IMR-90 (cell line): ENCODE data around the gene TSPO. TPM values are rescaled to one million over a fixed set of nuclear protein-coding genes. Genes with fewer than 3 reads are reported as not detected.

Experiments used
- ATAC-seq: fragments of 200-7000 bp; cut with Tn5 transposase; 2 replicates; pipeline ENCODE4 v1.9.1; 2020; ENCODE audit warnings: low read depth, mild to moderate bottlenecking, moderate library complexity
- BruUV-seq: library from RNA; stranded (reverse); fragments of 400-500 nt; replicated peaks from 2 replicates; lab custom pipeline; 2021; lab: Mats Ljungman, UMichigan
- CTCF ChIA-PET: fragments of 300-600 bp; formaldehyde crosslinking; extraction: SDS; loops from one replicate; lab custom pipeline; 2021; ENCODE audit warnings: antibody characterized with exemption; lab: Yijun Ruan, JAX
- POLR2A ChIA-PET: fragments of 300-600 bp; sonication (Branson Sonifier 250); formaldehyde crosslinking; loops from one replicate; lab custom pipeline; 2022; ENCODE audit warnings: antibody characterized with exemption; ENCODE audit not compliant: unreplicated experiment; lab: Charles Lee
- DNase-seq: peaks from one replicate; pipeline ENCODE4 v3.0.0; 2013
- H2AFZ ChIP-seq: replicated peaks from 2 replicates; pipeline ENCODE3; 2013; ENCODE audit warnings: low read length, mild to moderate bottlenecking; ENCODE audit not compliant: poor library complexity
- H2AK5ac ChIP-seq: 2 replicates; pipeline ENCODE4 v1.6.1; 2013; ENCODE audit warnings: low read depth, low read length, inconsistent platforms
- H2AK9ac ChIP-seq: replicated peaks from 2 replicates; pipeline ENCODE3; 2013; ENCODE audit warnings: mild to moderate bottlenecking, low read depth, low read length, moderate library complexity; ENCODE audit not compliant: poor library complexity
- H2BK120ac ChIP-seq: 2 replicates; pipeline ENCODE4 v1.6.1; 2013; ENCODE audit warnings: low read depth, low read length, inconsistent platforms
- H2BK15ac ChIP-seq: 3 replicates; pipeline ENCODE4 v1.6.1; 2013; ENCODE audit warnings: low read depth, low read length, inconsistent platforms
- H2BK20ac ChIP-seq: 2 replicates; pipeline ENCODE4 v1.6.1; 2013; ENCODE audit warnings: low read depth, mild to moderate bottlenecking, inconsistent platforms, low read length, moderate library complexity
- H2BK5ac ChIP-seq: 2 replicates; pipeline ENCODE4 v1.6.1; 2013; ENCODE audit warnings: mild to moderate bottlenecking, low read depth, low read length, inconsistent platforms; ENCODE audit not compliant: poor library complexity, severe bottlenecking
- H3K14ac ChIP-seq: replicated peaks from 2 replicates; pipeline ENCODE4 v1.6.1; 2013; ENCODE audit warnings: low read depth, low read length, inconsistent platforms
- H3K18ac ChIP-seq: 2 replicates; pipeline ENCODE4 v1.6.1; 2013; ENCODE audit warnings: low read depth, low read length, control low read depth
- H3K23ac ChIP-seq: 2 replicates; pipeline ENCODE4 v1.6.1; 2013; ENCODE audit warnings: low read depth, low read length, inconsistent platforms
- H3K27ac ChIP-seq: 2 replicates; pipeline ENCODE4 v1.5.1; 2013; ENCODE audit warnings: mild to moderate bottlenecking, control low read depth, low read length; ENCODE audit not compliant: insufficient read depth
- H3K27me3 ChIP-seq: 2 replicates; pipeline ENCODE4 v1.6.1; 2013; ENCODE audit warnings: low read length; ENCODE audit not compliant: control insufficient read depth, insufficient read depth
- H3K36me3 ChIP-seq: 2 replicates; pipeline ENCODE4 v1.6.1; 2013; ENCODE audit warnings: low read length, mixed read lengths; ENCODE audit not compliant: control insufficient read depth, insufficient read depth
- H3K4ac ChIP-seq: 2 replicates; pipeline ENCODE4 v1.6.1; 2013; ENCODE audit warnings: low read depth, low read length, inconsistent platforms
- H3K4me1 ChIP-seq: 2 replicates; pipeline ENCODE4 v1.6.1; 2013; ENCODE audit warnings: low read length, mixed read lengths; ENCODE audit not compliant: control insufficient read depth, insufficient read depth
- H3K4me2 ChIP-seq: 2 replicates; pipeline ENCODE4 v1.6.1; 2013; ENCODE audit warnings: low read depth, mild to moderate bottlenecking, control low read depth, low read length, moderate library complexity
- H3K4me3 ChIP-seq: 2 replicates; pipeline ENCODE4 v1.5.1; 2013; ENCODE audit warnings: low read depth, mild to moderate bottlenecking, control low read depth, low read length, moderate library complexity; ENCODE audit not compliant: insufficient read depth
- H3K56ac ChIP-seq: 2 replicates; pipeline ENCODE4 v1.6.1; 2013; ENCODE audit warnings: low read length, inconsistent platforms; ENCODE audit not compliant: insufficient read depth; ENCODE audit errors: extremely low read depth
- H3K79me1 ChIP-seq, 2 experiments: 2 replicates each; pipeline ENCODE4 v1.6.1; 2013; ENCODE audit warnings: low read length in 2 of 2, inconsistent platforms in 1 of 2, low read depth in 1 of 2
- H3K9ac ChIP-seq: 2 replicates; pipeline ENCODE4 v1.6.1; 2013; ENCODE audit warnings: low read depth, low read length, control low read depth
- H3K9me1 ChIP-seq: 2 replicates; pipeline ENCODE4 v1.6.1; 2013; ENCODE audit warnings: low read length, inconsistent platforms; ENCODE audit not compliant: insufficient read depth
- H3K9me3 ChIP-seq: 2 replicates; pipeline ENCODE4 v1.6.1; 2013; ENCODE audit warnings: low read length; ENCODE audit not compliant: control insufficient read depth, insufficient read depth
- H4K20me1 ChIP-seq: 2 replicates; pipeline ENCODE4 v1.6.1; 2013; ENCODE audit warnings: low read length, inconsistent platforms; ENCODE audit not compliant: insufficient read depth
- H4K5ac ChIP-seq: 2 replicates; pipeline ENCODE4 v1.6.1; 2013; ENCODE audit warnings: mild to moderate bottlenecking, low read depth, low read length, control low read depth
- H4K8ac ChIP-seq, 2 experiments: 2 replicates each; pipeline ENCODE4 v1.6.1; 2013; ENCODE audit warnings: low read depth in 2 of 2, low read length in 2 of 2, control low read depth in 1 of 2, inconsistent platforms in 1 of 2
- H4K91ac ChIP-seq: 2 replicates; pipeline ENCODE4 v1.6.1; 2013; ENCODE audit warnings: low read depth, low read length, inconsistent platforms; ENCODE audit not compliant: insufficient read depth
- BHLHE40 ChIP-seq: fragments of 150-350 bp; IDR thresholded peaks from 2 replicates; pipeline ENCODE4 v1.6.1; 2016; ENCODE audit warnings: mild to moderate bottlenecking, low read depth, low read length
- CEBPB ChIP-seq: IDR thresholded peaks from 2 replicates; pipeline ENCODE4 v1.6.1; 2012; ENCODE audit warnings: low read depth, low read length, improper control_type of control experiment
- CHD1 ChIP-seq: IDR thresholded peaks from 2 replicates; pipeline ENCODE4 v1.6.1; 2012; ENCODE audit warnings: low read depth, low read length, improper control_type of control experiment
- MAFK ChIP-seq: IDR thresholded peaks from 2 replicates; pipeline ENCODE4 v1.6.1; 2012; ENCODE audit warnings: low read depth, low read length, improper control_type of control experiment
- POLR2A ChIP-seq: IDR thresholded peaks from 2 replicates; pipeline ENCODE4 v1.6.1; 2012; ENCODE audit warnings: mild to moderate bottlenecking, low read depth, low read length
- RAD21 ChIP-seq: IDR thresholded peaks from 2 replicates; pipeline ENCODE4 v1.6.1; 2012; ENCODE audit warnings: low read length, improper control_type of control experiment
- RCOR1 ChIP-seq: IDR thresholded peaks from 2 replicates; pipeline ENCODE4 v1.6.1; 2012; ENCODE audit warnings: mild to moderate bottlenecking, low read length, improper control_type of control experiment; ENCODE audit not compliant: insufficient replicate concordance
- RFX5 ChIP-seq: IDR thresholded peaks from 2 replicates; pipeline ENCODE4 v1.8.0; 2012; ENCODE audit warnings: low read depth, mild to moderate bottlenecking, low read length, moderate library complexity
- WGBS, 2 experiments: methylation state at CpG; one replicate each; pipeline versions ENCODE4 v1.1.5 to v1.1.7; 2013; ENCODE audit warnings: missing lambda C conversion rate in 2 of 2; ENCODE audit not compliant: insufficient read length in 1 of 2; ENCODE audit errors: extremely low coverage in 2 of 2; 5-methylcytosine and 5-hydroxymethylcytosine counted together
- dilution Hi-C: fragments of 300-500 bp; cut with HindIII; formaldehyde crosslinking; loops from one replicate; pipeline ENCODE4 v1.14.3; 2018; ENCODE audit warnings: low sequenced_read_pairs; ENCODE audit not compliant: unreplicated experiment
- in situ Hi-C: fragments of 300-500 bp; cut with MboI; formaldehyde crosslinking; loops from 3 replicates; pipeline ENCODE4 v1.14.3; 2019; ENCODE audit warnings: low sequenced_read_pairs, inconsistent platforms, mixed read lengths
- intact Hi-C: fragments of 100-400 bp; cut with micrococcal nuclease; formaldehyde crosslinking; loops from 2 replicates; pipeline ENCODE4 v1.10.0; 2022
- polyA plus RNA-seq, 3 experiments: library from polyadenylated mRNA; depleted of rRNA; stranded (reverse); fragments of >200 nt; gene quantifications; 2 replicates each; pipeline ENCODE4 v1.2.3, GENCODE V29; 2012; ENCODE audit warnings: low replicate concordance in 1 of 3
- total RNA-seq: library from RNA; depleted of rRNA; stranded (reverse); fragments of >200 nt; gene quantifications from 2 replicates; pipeline ENCODE4 v1.2.3, GENCODE V29; 2012
- TF ChIP-seq, protein P1 (sequence below): fragments of 150-350 bp; IDR thresholded peaks from 2 replicates; pipeline ENCODE4 v1.6.1; 2017; ENCODE audit warnings: mild to moderate bottlenecking, antibody characterized with exemption, low read length, low read depth
- TF ChIP-seq, protein P2 (sequence below): conservative IDR thresholded peaks from 2 replicates; pipeline ENCODE4 v1.5.1; 2012; ENCODE audit warnings: mild to moderate bottlenecking, low read depth, low read length, improper control_type of control experiment

Gene TSPO
- total and polyA plus RNA-seq, 2 of the 4 experiments (the other 2 are of a cell fraction): 115 to 297 TPM

DNA sequence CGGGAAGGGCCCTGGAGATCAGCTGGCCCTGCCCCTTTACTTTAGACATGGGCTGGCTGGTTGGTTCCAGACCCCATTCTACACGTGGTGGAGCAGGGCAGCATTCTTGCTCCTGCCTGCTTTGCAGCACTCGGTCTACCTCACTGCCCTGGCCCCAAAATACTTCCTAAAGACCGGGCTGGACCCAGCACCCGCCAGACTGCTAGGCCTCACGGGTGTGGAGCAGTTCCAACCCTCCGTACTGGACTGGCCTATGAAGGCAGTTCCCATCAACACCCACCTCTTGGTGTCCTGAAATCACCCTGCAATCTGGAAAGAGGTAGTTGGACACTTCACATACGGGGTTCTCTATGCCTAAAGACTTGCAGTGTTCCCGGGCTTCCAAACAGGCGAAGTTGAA is 14.6 kb upstream of the TSPO start:
- BruUV-seq: no TSS peak
- Histone ChIP-seq H3K18ac (no peak overlapping the region), H3K27ac (no peak overlapping the region), H4K8ac (no peak overlapping the region), H3K36me3 (peaks cover 43% of the 10 kb centered on the region), H3K9ac (no peak overlapping the region), H3K4me3 (no peak overlapping the region), H4K20me1 (no peaks in the 10 kb centered on the region; the same call in 1 of the 2 replicates), H3K56ac (no peak overlapping the region), H3K9me1 (no peaks in the 10 kb centered on the region), H2BK20ac (no peak overlapping the region), H3K4me2 (no peak overlapping the region), H2AK9ac (no peak overlapping the region), H2AK5ac (no peak overlapping the region), H2BK15ac (no peak overlapping the region), H3K23ac (no peak overlapping the region), H3K27me3 (no peaks in the 10 kb centered on the region), H3K4me1 (no peaks in the 10 kb centered on the region), H3K14ac (no peak overlapping the region), H2BK5ac (no peak overlapping the region), H3K4ac (no peak overlapping the region), H2BK120ac (no peak overlapping the region), H4K91ac (no peak overlapping the region), H4K5ac (no peak overlapping the region), H3K79me1 (peaks cover 9 to 15% of the 10 kb centered on the region in 2 experiments; a peak in 3 of 4 replicates), H2AFZ (no peak overlapping the region), H3K9me3 (no peaks in the 10 kb centered on the region)
- intact Hi-C loops: no loop called here
- CTCF ChIA-PET: no interaction called here
- dilution Hi-C loops: no loop called here
- ATAC-seq (no peak), DNase-seq (no peak)
- TF ChIP-seq MAFK: no peak
- TF ChIP-seq, protein P1, sequence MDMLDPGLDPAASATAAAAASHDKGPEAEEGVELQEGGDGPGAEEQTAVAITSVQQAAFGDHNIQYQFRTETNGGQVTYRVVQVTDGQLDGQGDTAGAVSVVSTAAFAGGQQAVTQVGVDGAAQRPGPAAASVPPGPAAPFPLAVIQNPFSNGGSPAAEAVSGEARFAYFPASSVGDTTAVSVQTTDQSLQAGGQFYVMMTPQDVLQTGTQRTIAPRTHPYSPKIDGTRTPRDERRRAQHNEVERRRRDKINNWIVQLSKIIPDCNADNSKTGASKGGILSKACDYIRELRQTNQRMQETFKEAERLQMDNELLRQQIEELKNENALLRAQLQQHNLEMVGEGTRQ: no peak
- no peak for TF ChIP-seq RCOR1
- TF ChIP-seq RFX5: no peak
- no peak for TF ChIP-seq BHLHE40
- TF ChIP-seq, protein P2, sequence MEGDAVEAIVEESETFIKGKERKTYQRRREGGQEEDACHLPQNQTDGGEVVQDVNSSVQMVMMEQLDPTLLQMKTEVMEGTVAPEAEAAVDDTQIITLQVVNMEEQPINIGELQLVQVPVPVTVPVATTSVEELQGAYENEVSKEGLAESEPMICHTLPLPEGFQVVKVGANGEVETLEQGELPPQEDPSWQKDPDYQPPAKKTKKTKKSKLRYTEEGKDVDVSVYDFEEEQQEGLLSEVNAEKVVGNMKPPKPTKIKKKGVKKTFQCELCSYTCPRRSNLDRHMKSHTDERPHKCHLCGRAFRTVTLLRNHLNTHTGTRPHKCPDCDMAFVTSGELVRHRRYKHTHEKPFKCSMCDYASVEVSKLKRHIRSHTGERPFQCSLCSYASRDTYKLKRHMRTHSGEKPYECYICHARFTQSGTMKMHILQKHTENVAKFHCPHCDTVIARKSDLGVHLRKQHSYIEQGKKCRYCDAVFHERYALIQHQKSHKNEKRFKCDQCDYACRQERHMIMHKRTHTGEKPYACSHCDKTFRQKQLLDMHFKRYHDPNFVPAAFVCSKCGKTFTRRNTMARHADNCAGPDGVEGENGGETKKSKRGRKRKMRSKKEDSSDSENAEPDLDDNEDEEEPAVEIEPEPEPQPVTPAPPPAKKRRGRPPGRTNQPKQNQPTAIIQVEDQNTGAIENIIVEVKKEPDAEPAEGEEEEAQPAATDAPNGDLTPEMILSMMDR: no peak
- no peak for TF ChIP-seq CEBPB
- TF ChIP-seq POLR2A: no peak
- no peak for TF ChIP-seq CHD1
- no peak for TF ChIP-seq RAD21
- WGBS, 2 experiments: 85% methylated on average over 5 of the region's 10 CpGs; no CpG with 5 or more reads in 1 of the 2 experiments
- POLR2A ChIA-PET: no interaction called here
- in situ Hi-C loops: no loop called here
